Measurements from ENCODE around the gene VRK1.

DNA sequence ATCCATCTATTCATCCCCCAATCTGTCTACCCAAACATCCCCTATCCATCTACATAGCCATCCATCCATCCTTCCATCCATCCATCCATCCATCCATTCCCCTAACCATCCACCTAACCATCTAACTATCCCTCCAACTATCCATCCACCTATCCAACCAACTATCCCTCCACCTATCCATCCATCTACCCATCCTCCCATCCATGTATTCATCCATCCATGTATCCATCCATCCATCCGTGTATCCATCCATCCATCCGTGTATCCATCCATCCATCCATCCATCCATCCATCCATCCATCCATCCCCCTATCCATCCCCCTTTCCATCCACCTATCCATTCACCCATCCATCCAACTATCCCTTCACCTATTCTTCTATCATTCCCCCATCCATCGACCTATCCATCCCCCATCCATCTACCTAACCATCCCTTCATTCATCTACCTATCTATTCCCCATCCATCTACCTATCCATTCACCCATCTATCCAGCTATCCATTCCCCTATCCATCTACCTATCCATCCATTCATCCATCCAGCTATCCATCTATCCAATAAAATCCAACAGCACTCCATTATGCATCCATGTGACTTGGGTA lies 131.7 kb downstream of the VRK1 start:
- TF ChIP-seq, protein P1, sequence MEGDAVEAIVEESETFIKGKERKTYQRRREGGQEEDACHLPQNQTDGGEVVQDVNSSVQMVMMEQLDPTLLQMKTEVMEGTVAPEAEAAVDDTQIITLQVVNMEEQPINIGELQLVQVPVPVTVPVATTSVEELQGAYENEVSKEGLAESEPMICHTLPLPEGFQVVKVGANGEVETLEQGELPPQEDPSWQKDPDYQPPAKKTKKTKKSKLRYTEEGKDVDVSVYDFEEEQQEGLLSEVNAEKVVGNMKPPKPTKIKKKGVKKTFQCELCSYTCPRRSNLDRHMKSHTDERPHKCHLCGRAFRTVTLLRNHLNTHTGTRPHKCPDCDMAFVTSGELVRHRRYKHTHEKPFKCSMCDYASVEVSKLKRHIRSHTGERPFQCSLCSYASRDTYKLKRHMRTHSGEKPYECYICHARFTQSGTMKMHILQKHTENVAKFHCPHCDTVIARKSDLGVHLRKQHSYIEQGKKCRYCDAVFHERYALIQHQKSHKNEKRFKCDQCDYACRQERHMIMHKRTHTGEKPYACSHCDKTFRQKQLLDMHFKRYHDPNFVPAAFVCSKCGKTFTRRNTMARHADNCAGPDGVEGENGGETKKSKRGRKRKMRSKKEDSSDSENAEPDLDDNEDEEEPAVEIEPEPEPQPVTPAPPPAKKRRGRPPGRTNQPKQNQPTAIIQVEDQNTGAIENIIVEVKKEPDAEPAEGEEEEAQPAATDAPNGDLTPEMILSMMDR (IDR thresholded peaks at IDR 0.05): no peak
- TF ChIP-seq MAFK (IDR thresholded peaks at IDR 0.05; ENCODE audit: partially characterized antibody) (no peak), RAD21 (conservative IDR thresholded peaks at IDR 0.05 in 1 of 2, IDR thresholded peaks at IDR 0.05 in 1 of 2) (no peak), ZFP36 (IDR thresholded peaks at IDR 0.05; ENCODE audit: borderline replicate concordance, partially characterized antibody) (no peak), EP300 (IDR thresholded peaks at IDR 0.05) (no peak)

Data from A549 (cell line).